ENCODE data around the gene LRRC37B. TPM values are rescaled to one million over a fixed set of nuclear protein-coding genes. Genes with fewer than 3 reads are reported as not detected.
"Not testable (repeated sequence)": the region's sequence is repeated elsewhere in the genome, so short reads cannot be mapped to it uniquely, and the experiment has no call there.

LRRC37B gene
- total RNA-seq, 1 donor from 2014 or later: 49.4 TPM

DNA sequence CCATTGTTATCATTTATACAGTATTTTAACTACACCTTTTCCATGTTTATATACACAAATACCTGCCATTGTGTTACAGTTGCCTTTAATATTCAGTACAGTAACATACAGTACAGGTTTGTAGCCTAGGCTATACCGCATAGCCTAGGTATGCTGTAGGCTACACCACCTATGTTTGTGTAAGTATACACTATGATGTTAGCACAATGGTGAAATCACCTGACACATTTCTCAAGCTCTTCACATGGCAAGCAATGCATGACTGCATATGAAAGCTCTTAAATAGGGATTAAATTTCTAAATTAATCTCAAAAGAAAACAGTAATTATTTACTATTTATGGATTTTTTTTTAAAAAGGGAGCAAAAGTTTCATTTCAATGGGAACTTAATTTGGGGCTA is 12.0 kb downstream of the LRRC37B start:
- no peaks in the 10 kb centered on the region for H3K36me3 ChIP-seq
- no peak overlapping the region for H3K4me2 ChIP-seq
- H3K9me3 Mint-ChIP-seq: peaks cover under 1% of the 10 kb centered on the region
- H3K27me3 ChIP-seq: no peaks in the 10 kb centered on the region
- H3K4me3 Mint-ChIP-seq: no peak overlapping the region
- H3K4me1 Mint-ChIP-seq: no peaks in the 10 kb centered on the region
- DNase-seq (ENCODE audit: low spot score): no peak
- H4K20me1 ChIP-seq (ENCODE audit: low read depth): peaks cover 24% of the 10 kb centered on the region
- H3K4me3 ChIP-seq: no peak overlapping the region
- H3F3A ChIP-seq (ENCODE audit: low read depth): peaks cover 3% of the 10 kb centered on the region
- no peaks in the 10 kb centered on the region for H3K27me3 Mint-ChIP-seq (ENCODE audit: insufficient read depth, low read depth)
- H3K4me1 ChIP-seq: no peaks in the 10 kb centered on the region
- H3K27ac ChIP-seq: no peak overlapping the region
- peaks cover 33% of the 10 kb centered on the region for H3K36me3 Mint-ChIP-seq
- peaks cover 54% of the 10 kb centered on the region for H3K79me2 ChIP-seq (ENCODE audit: low read depth)
- H2AFZ ChIP-seq (replicated peaks): no peak overlapping the region
- H3K27ac Mint-ChIP-seq: no peak overlapping the region
- no peak overlapping the region for H3K9ac ChIP-seq
- no peaks in the 10 kb centered on the region for H3K9me3 ChIP-seq (ENCODE audit: low read depth)
- no peak for TF ChIP-seq EZH2 (IDR thresholded peaks at IDR 0.05)
- no peak for TF ChIP-seq EZH2phosphoT487 (IDR thresholded peaks at IDR 0.05)
- TF ChIP-seq CTCF (IDR thresholded peaks at IDR 0.05): no peak

DNA sequence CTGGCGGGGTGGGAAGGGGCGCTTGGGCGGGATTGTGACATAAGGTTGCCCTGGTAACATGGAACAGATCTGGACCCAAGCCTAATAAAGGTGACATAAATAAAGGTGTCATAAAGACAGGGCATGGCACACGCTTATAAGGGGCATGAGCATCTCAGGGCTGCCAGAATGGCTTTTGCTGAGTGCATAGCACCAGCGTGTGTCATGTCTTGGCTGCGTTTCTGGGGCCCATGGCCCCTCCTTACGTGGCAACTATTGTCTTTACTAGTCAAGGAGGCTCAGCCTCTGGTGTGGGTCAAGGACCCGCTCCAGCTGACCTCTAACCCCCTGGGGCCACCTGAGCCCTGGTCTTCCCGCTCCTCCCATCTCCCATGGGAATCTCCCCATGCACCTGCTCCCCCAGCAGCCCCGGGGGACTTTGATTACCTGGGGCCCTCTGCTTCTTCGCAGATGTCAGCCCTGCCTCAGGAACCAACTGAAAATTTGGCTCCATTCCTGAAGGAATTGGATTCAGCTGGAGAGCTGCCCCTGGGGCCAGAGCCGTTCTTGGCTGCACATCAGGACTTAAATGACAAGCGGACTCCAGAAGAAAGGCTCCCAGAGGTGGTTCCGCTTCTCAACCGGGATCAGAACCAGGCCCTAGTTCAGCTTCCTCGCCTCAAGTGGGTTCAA is 13.9 kb downstream of the LRRC37B start:
- Histone ChIP-seq H3K79me2 (ENCODE audit: low read depth) (peaks cover 36% of the 10 kb centered on the region), H3K27ac (no peak overlapping the region), H2AFZ (replicated peaks) (no peak overlapping the region), H3K36me3 (no peaks in the 10 kb centered on the region), H3K4me3 (no peak overlapping the region), H4K20me1 (ENCODE audit: low read depth) (peaks cover 12% of the 10 kb centered on the region), H3K27me3 (no peaks in the 10 kb centered on the region), H3K9me3 (ENCODE audit: low read depth) (no peaks in the 10 kb centered on the region), H3K9ac (no peak overlapping the region), H3K4me1 (no peaks in the 10 kb centered on the region), H3F3A (ENCODE audit: low read depth) (no peaks in the 10 kb centered on the region), H3K4me2 (no peak overlapping the region)
- H3K27ac Mint-ChIP-seq: no peak overlapping the region
- DNase-seq (ENCODE audit: low spot score): no peak
- no peak overlapping the region for H3K4me3 Mint-ChIP-seq
- H3K36me3 Mint-ChIP-seq: peaks cover 30% of the 10 kb centered on the region
- H3K9me3 Mint-ChIP-seq: no peaks in the 10 kb centered on the region
- TF ChIP-seq CTCF (IDR thresholded peaks at IDR 0.05) (no peak), EZH2 (IDR thresholded peaks at IDR 0.05) (no peak), EZH2phosphoT487 (IDR thresholded peaks at IDR 0.05) (no peak)
- H3K4me1 Mint-ChIP-seq: no peaks in the 10 kb centered on the region
- no peaks in the 10 kb centered on the region for H3K27me3 Mint-ChIP-seq (ENCODE audit: insufficient read depth, low read depth)

DNA sequence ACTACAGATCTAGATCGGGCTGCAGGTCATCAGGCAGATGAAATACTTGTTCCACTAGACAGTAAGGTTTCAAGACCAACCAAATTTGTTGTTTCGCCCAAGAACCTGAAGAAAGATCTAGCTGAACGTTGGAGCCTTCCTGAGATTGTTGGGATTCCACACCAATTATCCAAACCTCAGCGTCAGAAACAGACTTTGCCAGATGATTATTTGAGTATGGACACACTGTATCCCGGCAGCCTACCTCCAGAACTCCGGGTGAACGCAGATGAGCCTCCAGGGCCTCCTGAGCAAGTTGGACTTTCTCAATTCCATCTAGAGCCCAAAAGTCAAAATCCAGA is 14.4 kb downstream of the LRRC37B start:
- peaks cover 7% of the 10 kb centered on the region for H4K20me1 ChIP-seq (ENCODE audit: low read depth)
- peaks cover 31% of the 10 kb centered on the region for H3K79me2 ChIP-seq (ENCODE audit: low read depth)
- no peak overlapping the region for H3K27ac ChIP-seq
- H3K36me3 ChIP-seq: no peaks in the 10 kb centered on the region
- Mint-ChIP-seq H3K27ac (no peak overlapping the region), H3K27me3 (ENCODE audit: insufficient read depth, low read depth) (no peaks in the 10 kb centered on the region), H3K9me3 (no peaks in the 10 kb centered on the region), H3K36me3 (peaks cover 31% of the 10 kb centered on the region), H3K4me1 (no peaks in the 10 kb centered on the region), H3K4me3 (no peak overlapping the region)
- TF ChIP-seq EZH2phosphoT487 (IDR thresholded peaks at IDR 0.05) (no peak), EZH2 (IDR thresholded peaks at IDR 0.05) (no peak), CTCF (IDR thresholded peaks at IDR 0.05) (no peak)
- H3K9ac ChIP-seq: no peak overlapping the region
- no peak overlapping the region for H3K4me2 ChIP-seq
- no peaks in the 10 kb centered on the region for H3K9me3 ChIP-seq (ENCODE audit: low read depth)
- no peak for DNase-seq (ENCODE audit: low spot score)
- H3K4me1 ChIP-seq: no peaks in the 10 kb centered on the region
- no peak overlapping the region for H2AFZ ChIP-seq (replicated peaks)
- no peak overlapping the region for H3K4me3 ChIP-seq
- H3K27me3 ChIP-seq: no peaks in the 10 kb centered on the region
- H3F3A ChIP-seq (ENCODE audit: low read depth): no peaks in the 10 kb centered on the region

GRCh38 chr17:32022554-32022953 is 15.4 kb downstream of the LRRC37B start:
- DNase-seq (ENCODE audit: low spot score); H3K9me3 Mint-ChIP-seq; H3K4me1 Mint-ChIP-seq: not testable (repeated sequence)

GRCh38 chr17:32027271-32027670 is 20.1 kb downstream of the LRRC37B start:
- not testable (repeated sequence) for H3K27me3 Mint-ChIP-seq (ENCODE audit: insufficient read depth, low read depth); H3K27ac Mint-ChIP-seq; H3K36me3 Mint-ChIP-seq

More at GRCh38 chr17:32022554-32022953, 15.4 kb downstream of the LRRC37B start:
- not testable (repeated sequence) for H2AFZ ChIP-seq (replicated peaks); H3K27ac Mint-ChIP-seq; H3F3A ChIP-seq (ENCODE audit: low read depth); H4K20me1 ChIP-seq (ENCODE audit: low read depth); H3K27ac ChIP-seq; H3K27me3 ChIP-seq; H3K9ac ChIP-seq; H3K9me3 ChIP-seq (ENCODE audit: low read depth); H3K36me3 ChIP-seq; H3K4me3 ChIP-seq; H3K27me3 Mint-ChIP-seq (ENCODE audit: insufficient read depth, low read depth); H3K4me3 Mint-ChIP-seq; H3K4me1 ChIP-seq; H3K4me2 ChIP-seq
- H3K36me3 Mint-ChIP-seq: peaks cover 30% of the 10 kb centered on the region
- peaks cover 21% of the 10 kb centered on the region for H3K79me2 ChIP-seq (ENCODE audit: low read depth)

More at GRCh38 chr17:32027271-32027670, 20.1 kb downstream of the LRRC37B start:
- not testable (repeated sequence) for H3K9ac ChIP-seq; H3K4me2 ChIP-seq; H3K79me2 ChIP-seq (ENCODE audit: low read depth); H3K4me1 ChIP-seq; H4K20me1 ChIP-seq (ENCODE audit: low read depth); H3K9me3 Mint-ChIP-seq; H3K27me3 ChIP-seq; H3K4me3 Mint-ChIP-seq; H3F3A ChIP-seq (ENCODE audit: low read depth); H3K36me3 ChIP-seq; H3K4me3 ChIP-seq; H3K27ac ChIP-seq; H3K9me3 ChIP-seq (ENCODE audit: low read depth); H3K4me1 Mint-ChIP-seq; DNase-seq (ENCODE audit: low spot score); H2AFZ ChIP-seq (replicated peaks)
